PC-9 (cell line): ENCODE data around the gene ACYP2.

Experiments used
- CTCF ChIP-seq: fragments of 200-600 bp; sonication (generic); conservative IDR thresholded peaks from 2 replicates; pipeline ENCODE4 v1.6.1; 2017; ENCODE audit warnings: mixed run types, antibody characterized with exemption, mild to moderate bottlenecking, moderate library complexity
- EZH2 ChIP-seq: fragments of 200-600 bp; sonication (generic); IDR thresholded peaks from 2 replicates; pipeline ENCODE4 v1.8.0; 2017; ENCODE audit warnings: antibody characterized with exemption, low read depth

- TF ChIP-seq CTCF, result no peak
- no peak for TF ChIP-seq EZH2
Measured at GRCh38 chr2:54226260-54226659, 110.8 kb downstream of the ACYP2 start.
